Activated naive CD8-positive, alpha-beta T cell (primary cell): ENCODE data around the gene FDXR.
A peak's percentile ranks its signal among the peaks of the same experiment; 100 is the strongest.
"Not testable (repeated sequence)": the region's sequence is repeated elsewhere in the genome, so short reads cannot be mapped to it uniquely, and the experiment has no call there.

Source experiments
- H3K27ac Mint-ChIP-seq: one replicate; pipeline ENCODE4 v1.8.0; 2021; ENCODE audit warnings: mixed read lengths
- H3K27me3 Mint-ChIP-seq: one replicate; pipeline ENCODE4 v1.8.0; 2021; ENCODE audit warnings: mixed read lengths
- H3K36me3 Mint-ChIP-seq: one replicate; pipeline ENCODE4 v1.8.0; 2021; ENCODE audit warnings: mixed read lengths
- H3K4me1 Mint-ChIP-seq: one replicate; pipeline ENCODE4 v1.8.0; 2021; ENCODE audit warnings: low read depth, mixed read lengths
- H3K4me3 Mint-ChIP-seq: one replicate; pipeline ENCODE4 v1.8.0; 2021; ENCODE audit warnings: mild to moderate bottlenecking, mixed read lengths
- H3K9me3 Mint-ChIP-seq: one replicate; pipeline ENCODE4 v1.8.0; 2021; ENCODE audit warnings: low read depth, mixed read lengths

The FDXR gene, protein sequence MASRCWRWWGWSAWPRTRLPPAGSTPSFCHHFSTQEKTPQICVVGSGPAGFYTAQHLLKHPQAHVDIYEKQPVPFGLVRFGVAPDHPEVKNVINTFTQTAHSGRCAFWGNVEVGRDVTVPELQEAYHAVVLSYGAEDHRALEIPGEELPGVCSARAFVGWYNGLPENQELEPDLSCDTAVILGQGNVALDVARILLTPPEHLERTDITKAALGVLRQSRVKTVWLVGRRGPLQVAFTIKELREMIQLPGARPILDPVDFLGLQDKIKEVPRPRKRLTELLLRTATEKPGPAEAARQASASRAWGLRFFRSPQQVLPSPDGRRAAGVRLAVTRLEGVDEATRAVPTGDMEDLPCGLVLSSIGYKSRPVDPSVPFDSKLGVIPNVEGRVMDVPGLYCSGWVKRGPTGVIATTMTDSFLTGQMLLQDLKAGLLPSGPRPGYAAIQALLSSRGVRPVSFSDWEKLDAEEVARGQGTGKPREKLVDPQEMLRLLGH

DNA sequence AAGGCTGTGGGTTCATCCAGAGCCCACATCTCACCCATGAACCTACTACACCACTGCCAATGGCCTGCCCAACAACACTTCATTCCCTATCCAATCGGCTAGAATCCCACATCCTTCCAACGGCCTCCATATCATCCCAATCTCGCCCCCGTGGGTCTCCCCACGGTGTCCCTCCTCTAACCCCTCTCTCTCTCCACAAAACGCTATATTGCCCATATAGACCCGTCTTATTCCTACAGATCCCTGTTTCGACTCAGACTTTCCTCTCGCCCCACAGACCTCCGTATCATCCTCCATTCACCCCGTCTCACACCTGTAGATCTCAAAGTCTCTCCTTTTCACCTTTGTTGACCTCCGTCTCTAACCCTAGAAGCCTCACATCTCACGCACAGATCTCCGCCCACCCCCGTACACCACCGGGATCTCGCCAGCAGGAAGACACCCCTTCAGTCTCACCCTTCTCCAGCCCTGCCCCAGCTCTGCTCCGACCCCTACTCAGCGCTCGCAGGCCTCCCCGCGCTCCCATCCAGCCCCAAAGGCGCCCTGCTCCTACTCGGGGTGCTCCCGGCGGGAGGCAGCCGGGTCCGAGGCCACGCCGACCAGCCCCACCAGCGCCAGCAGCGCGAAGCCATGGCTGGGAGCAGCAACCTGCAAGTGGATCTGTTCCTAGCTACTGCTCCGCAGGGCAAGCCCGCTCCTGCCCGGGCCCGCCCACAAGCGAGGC, at the start of gene FDXR:
Gene FDXR, minus strand, starts transcription at position 682 of the 724 bp plus-strand sequence. Its CDS starts 50 bp downstream, at position 632.
- H3K27me3 Mint-ChIP-seq = no peaks in the 10 kb centered on the region
- peak within 1 kb of the TSS; percentile 97 for H3K27ac Mint-ChIP-seq
- no peaks in the 10 kb centered on the region for H3K9me3 Mint-ChIP-seq
- no peaks in the 10 kb centered on the region for H3K36me3 Mint-ChIP-seq
- H3K4me1 Mint-ChIP-seq = peaks cover 18% of the 10 kb centered on the region
- peak within 1 kb of the TSS; percentile 86 for H3K4me3 Mint-ChIP-seq

DNA sequence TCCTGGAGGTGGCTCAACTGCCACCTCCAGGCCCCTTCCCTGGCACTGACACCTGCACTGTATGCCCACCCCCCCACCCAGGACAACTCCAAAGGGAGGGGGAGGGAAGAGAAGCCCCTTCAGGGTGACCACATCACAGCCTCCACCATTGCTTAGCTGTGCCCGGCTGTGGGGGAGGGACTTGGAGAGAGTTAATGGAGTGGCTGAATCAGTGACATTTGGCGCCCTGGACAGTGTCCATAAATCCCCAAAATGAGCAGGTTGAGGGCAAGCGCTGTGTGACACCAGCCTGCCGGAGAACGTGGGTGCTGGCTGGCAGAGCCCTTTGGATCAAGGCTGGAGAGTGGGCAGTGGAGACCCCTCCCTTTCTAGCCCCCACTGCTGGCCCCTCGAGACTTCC, 49.4 kb upstream of the FDXR start:
- Mint-ChIP-seq H3K9me3 (no peaks in the 10 kb centered on the region), H3K36me3 (no peaks in the 10 kb centered on the region), H3K4me1 (peaks cover 4% of the 10 kb centered on the region), H3K27me3 (peaks cover 16% of the 10 kb centered on the region), H3K27ac (no peak overlapping the region), H3K4me3 (peak overlapping the region; percentile 67)

DNA sequence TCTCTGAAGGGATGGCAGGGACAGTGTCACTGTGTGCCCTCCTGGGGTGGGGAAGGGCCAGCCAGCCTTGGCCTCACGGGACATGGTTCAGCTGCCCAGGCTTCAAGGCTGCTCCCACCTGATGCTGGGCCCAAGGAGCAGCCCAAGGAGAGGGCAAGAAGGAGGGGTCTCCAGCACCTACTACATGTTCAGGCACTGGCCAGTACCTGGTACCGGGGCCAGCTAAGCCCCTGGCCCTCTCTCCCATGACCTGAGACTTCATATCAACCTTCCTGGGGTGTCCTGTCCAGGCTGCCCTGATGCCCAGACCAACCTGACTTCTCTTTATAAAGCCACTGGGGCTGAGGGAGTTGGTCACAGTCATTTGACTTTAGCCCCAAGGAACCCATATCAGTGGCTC, 49.0 kb upstream of the FDXR start:
- no peak overlapping the region for H3K27ac Mint-ChIP-seq
- no peaks in the 10 kb centered on the region for H3K9me3 Mint-ChIP-seq
- peaks cover 18% of the 10 kb centered on the region for H3K27me3 Mint-ChIP-seq
- H3K4me1 Mint-ChIP-seq = peaks cover 4% of the 10 kb centered on the region
- H3K36me3 Mint-ChIP-seq = no peaks in the 10 kb centered on the region
- no peak overlapping the region for H3K4me3 Mint-ChIP-seq

DNA sequence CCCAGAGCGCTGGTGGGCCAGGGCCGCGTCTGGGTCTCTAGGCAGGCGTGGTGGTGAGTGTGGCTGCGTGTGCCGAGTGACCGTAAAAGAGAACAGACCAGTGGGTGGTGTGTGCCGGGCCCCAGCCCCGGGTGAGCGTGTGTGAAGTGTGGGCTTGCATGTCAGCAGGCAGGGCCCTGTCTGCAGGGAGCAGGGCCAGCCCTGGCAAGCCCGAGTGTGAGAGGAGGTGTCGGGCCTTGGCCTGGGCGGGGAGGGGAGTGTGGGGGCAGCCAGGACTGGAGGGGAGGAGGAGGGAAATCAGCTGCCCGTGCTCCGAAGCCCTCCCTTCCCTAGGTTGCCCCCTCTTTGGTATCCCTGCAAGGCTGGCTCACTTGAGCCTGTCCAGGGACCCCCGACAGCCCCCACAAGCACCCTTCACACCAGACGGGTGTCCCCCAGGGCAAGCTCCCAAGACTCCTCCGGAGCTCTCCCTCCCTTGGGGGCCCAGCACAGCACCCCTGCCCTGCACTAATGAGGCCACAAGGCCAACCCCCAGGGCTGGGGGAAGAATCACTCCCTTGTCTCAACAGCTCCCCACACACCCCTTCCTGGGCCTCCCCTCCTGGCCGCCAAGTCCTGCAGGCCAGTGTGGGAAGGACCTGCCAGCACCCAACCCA, 48.4 kb upstream of the FDXR start:
- H3K4me3 Mint-ChIP-seq = no peak overlapping the region
- no peak overlapping the region for H3K27ac Mint-ChIP-seq
- peaks cover 4% of the 10 kb centered on the region for H3K4me1 Mint-ChIP-seq
- H3K27me3 Mint-ChIP-seq = peaks cover 20% of the 10 kb centered on the region
- no peaks in the 10 kb centered on the region for H3K36me3 Mint-ChIP-seq
- no peaks in the 10 kb centered on the region for H3K9me3 Mint-ChIP-seq

DNA sequence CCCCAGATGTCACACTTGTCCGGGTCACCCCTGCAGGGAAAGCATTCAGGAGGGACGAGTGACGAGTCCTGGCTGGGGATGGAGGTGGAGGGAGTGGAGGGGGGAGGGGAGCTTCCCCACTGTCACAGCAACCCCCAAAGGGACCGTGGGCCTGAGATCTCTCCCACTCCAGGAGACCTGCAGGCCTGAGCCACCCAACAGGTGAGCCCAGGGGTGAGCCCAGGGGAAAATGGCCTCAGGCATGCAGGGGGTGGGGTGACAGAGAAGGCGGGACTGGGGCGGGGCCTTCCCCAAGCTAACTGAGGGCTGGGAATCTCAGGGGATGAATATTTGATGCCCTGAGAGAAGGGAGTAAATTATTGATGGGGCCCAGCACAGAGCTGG, 47.8 kb upstream of the FDXR start:
- no peaks in the 10 kb centered on the region for H3K9me3 Mint-ChIP-seq
- H3K4me3 Mint-ChIP-seq = no peak overlapping the region
- H3K36me3 Mint-ChIP-seq = no peaks in the 10 kb centered on the region
- H3K4me1 Mint-ChIP-seq = peaks cover 4% of the 10 kb centered on the region
- H3K27me3 Mint-ChIP-seq = peaks cover 17% of the 10 kb centered on the region
- no peak overlapping the region for H3K27ac Mint-ChIP-seq

DNA sequence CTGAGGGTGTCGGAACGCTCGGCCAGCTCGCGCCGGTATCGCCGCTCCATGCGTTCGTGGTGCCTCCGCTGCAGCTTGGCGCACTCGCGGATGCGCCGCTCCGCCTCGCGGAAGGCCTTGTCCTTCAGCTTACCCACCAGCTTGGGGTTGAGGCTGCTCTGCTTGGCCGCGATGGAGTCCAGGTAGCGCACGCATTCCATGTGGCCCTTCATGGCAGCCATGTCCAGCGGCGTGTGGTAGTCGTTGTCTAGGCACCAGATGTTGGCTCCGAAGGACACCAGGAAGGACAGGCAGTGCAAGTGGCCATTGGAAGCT, 47.5 kb upstream of the FDXR start:
- Mint-ChIP-seq H3K27me3 (peaks cover 13% of the 10 kb centered on the region), H3K9me3 (no peaks in the 10 kb centered on the region), H3K4me1 (peaks cover 4% of the 10 kb centered on the region)

DNA sequence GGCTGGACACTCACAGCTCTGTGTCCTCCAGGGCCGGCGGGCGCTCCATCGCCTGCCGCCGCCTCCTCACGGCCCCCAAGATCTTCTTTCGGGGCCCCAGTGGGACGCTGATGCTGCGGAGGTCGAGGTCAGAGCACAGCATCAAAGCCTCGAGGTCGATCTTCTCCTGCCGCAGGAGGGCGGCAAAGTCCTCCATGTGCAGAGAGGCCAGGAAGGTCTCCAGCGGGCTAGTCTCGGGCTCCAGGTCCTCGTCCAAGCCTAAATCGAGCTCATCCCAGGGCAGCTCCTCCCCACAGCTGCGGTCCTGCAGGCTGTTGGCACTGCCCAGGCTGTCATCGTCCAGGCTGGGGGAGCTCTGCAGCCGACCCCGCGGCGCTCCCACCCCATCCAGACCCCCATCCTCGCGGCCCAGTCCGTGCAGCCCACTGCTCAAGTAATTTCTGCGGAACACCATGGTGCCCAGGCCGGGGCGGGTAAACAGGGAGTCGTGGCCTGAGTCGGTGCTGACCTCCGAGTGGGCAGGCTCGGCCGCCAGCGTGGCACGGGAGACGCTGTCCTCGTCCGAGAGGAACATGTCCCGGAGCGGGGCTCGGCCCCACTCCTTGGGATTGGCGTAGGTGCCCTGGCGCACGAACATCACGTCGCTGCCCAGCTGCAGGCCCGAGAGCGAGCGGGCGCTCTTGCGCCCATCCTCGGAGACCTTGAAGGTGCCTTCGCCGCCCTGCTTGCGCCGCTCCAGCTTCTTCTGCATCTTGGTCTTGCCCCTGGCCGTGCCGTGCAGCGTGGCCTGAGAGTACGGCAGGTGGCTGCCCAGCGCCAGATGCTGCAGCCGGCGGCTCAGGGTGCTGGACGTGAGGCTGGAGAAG, 46.9 kb upstream of the FDXR start:
- H3K4me1 Mint-ChIP-seq = peaks cover 4% of the 10 kb centered on the region
- no peak overlapping the region for H3K4me3 Mint-ChIP-seq

More for the DNA sequence above, 47.5 kb upstream of the FDXR start:
- H3K27ac Mint-ChIP-seq = no peak overlapping the region
- H3K4me3 Mint-ChIP-seq = no peak overlapping the region
- H3K36me3 Mint-ChIP-seq = no peaks in the 10 kb centered on the region

DNA sequence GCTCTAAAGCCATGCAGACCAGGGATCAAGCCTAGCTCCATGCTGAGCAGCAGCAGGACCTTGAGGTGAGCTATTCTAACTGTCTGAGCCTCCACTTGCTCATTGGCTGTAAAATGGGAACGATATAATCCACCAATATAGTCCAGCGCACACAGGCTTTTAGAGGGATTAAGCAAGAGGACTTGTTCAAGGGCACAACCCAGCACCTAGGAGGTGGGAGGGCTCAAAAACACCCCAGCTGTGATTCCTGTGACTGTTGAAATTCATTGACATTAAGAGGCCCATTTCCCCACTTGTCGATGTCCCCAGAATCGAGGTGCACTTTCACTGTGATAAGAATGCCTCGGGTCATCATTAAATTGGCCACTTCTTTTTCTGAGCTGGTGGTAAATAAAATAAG, 46.1 kb upstream of the FDXR start:
- H3K4me3 Mint-ChIP-seq = no peak overlapping the region
- H3K36me3 Mint-ChIP-seq = no peaks in the 10 kb centered on the region
- H3K27ac Mint-ChIP-seq = no peak overlapping the region
- no peaks in the 10 kb centered on the region for H3K4me1 Mint-ChIP-seq
- H3K9me3 Mint-ChIP-seq = no peaks in the 10 kb centered on the region
- peaks cover 10% of the 10 kb centered on the region for H3K27me3 Mint-ChIP-seq

More for the DNA sequence above, 46.9 kb upstream of the FDXR start:
- Mint-ChIP-seq H3K27ac (no peak overlapping the region), H3K36me3 (no peaks in the 10 kb centered on the region), H3K9me3 (no peaks in the 10 kb centered on the region), H3K27me3 (peaks cover 10% of the 10 kb centered on the region)

DNA sequence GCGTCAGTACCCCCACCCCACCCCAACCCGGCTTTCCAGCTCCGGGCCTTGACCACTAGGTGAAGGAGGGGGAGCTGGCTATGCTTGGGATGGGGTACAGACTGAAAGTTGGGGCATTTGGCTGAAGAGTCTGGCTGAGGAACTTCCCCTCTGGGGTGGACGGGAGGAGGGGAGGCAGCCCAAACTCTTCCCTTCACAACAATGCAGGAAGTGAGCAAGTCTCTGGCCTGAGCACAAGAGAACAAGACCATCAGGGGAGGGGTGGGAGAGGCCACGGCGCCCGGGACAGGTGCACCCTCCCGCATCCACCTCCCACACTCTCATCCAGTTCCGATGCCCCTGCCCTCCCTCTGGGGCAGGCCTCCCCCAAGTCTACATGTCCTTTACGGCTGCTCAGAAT, 44.6 kb upstream of the FDXR start:
- no peaks in the 10 kb centered on the region for H3K36me3 Mint-ChIP-seq
- no peak overlapping the region for H3K27ac Mint-ChIP-seq
- H3K27me3 Mint-ChIP-seq = peaks cover 10% of the 10 kb centered on the region
- no peaks in the 10 kb centered on the region for H3K9me3 Mint-ChIP-seq
- no peak overlapping the region for H3K4me3 Mint-ChIP-seq
- H3K4me1 Mint-ChIP-seq = no peaks in the 10 kb centered on the region

DNA sequence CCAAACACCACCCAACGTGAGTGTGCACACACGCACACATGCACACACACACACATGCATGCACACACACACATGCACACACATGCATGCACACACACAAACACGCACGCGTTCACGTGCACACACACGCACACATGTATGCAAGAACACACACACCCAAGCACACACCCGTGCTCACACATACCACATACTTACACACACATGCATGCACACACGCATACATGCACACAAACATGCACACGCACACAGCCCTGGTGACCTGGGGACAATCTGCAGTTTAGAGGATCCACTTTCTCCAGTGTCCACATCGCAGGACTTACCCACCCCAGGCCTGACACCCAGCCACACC, 44.0 kb upstream of the FDXR start:
- Mint-ChIP-seq H3K36me3 (no peaks in the 10 kb centered on the region), H3K9me3 (no peaks in the 10 kb centered on the region), H3K4me1 (no peaks in the 10 kb centered on the region), H3K27ac (no peak overlapping the region), H3K27me3 (peaks cover 10% of the 10 kb centered on the region), H3K4me3 (no peak overlapping the region)

DNA sequence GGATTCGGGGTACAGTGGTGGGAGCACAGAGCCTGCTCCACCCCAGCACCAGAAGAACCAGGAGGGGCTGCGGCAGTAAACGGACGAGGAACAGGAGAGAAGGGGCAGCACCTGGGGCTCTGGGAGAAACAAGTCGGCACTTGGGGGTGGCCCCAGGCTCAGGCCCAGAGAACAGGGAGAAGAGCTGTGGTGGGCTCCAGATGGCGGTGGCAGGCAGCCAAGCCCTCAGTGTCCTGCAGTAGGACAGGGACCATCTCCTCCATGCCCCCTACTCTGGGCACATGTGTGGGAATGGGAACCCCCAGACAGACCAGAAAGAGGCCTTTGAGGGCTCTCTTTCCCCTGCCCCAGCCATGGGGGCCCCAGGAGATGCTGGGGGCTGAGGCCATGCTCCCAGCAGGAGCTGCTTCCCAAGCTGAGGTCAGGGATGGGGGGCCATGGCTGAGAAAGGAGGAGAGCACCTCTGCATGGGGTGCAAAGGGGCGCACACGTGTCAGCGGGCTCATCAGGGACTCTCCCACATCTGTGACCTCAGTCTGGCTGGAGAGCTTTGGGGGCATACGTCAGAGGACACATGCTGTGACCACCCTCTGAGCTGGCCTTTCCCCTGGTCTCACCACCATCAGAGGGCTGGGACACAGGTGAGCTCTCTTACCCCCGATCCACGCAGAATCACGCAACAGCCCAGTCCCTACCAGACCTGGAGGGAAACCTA, 43.5 kb upstream of the FDXR start:
- Mint-ChIP-seq H3K27me3 (peaks cover 9% of the 10 kb centered on the region), H3K9me3 (no peaks in the 10 kb centered on the region), H3K36me3 (no peaks in the 10 kb centered on the region), H3K4me1 (no peaks in the 10 kb centered on the region), H3K4me3 (no peak overlapping the region), H3K27ac (no peak overlapping the region)

DNA sequence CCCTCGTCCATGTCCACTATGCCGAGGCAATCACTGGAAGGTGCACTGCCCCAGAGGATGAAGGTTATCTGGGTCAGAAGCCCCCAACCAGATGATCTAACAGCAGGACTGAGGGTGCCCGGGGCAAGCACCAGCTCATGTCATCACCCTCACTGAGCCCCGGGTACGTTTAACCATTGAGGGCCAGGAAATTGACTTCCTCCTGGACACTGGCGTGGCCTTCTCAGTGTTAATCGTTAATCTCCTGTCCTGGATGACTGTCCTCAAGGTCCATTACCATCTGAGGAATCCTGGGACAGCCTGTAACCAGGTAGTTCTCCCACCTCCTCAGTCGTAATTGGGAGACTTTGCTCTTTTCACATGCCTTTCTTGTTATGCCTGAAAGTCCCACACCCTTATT, 38.6 kb upstream of the FDXR start:
- not testable (repeated sequence) for H3K27ac Mint-ChIP-seq, H3K4me3 Mint-ChIP-seq, H3K9me3 Mint-ChIP-seq, H3K27me3 Mint-ChIP-seq, H3K36me3 Mint-ChIP-seq, H3K4me1 Mint-ChIP-seq

DNA sequence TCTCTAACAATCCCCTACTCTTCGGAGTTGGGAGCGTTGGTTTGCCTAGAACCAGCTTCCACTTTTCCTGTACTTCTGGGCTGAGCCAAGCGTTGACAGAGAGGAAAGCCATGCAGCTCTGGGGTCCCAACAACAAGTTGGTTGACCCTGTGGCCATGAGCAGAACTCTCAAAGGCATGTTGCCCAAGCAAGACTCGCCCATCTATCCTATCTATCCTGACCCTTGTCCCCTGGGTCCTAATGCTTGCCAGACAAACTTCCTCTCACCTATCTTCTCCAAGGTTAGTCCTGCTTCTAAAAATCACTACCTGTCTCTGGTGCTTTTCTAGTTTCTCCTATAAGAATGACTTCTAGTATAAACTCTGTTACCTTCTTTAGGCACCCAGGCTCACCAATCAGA, 36.3 kb upstream of the FDXR start:
- not testable (repeated sequence) for H3K36me3 Mint-ChIP-seq, H3K27ac Mint-ChIP-seq, H3K9me3 Mint-ChIP-seq, H3K4me1 Mint-ChIP-seq, H3K27me3 Mint-ChIP-seq, H3K4me3 Mint-ChIP-seq

DNA sequence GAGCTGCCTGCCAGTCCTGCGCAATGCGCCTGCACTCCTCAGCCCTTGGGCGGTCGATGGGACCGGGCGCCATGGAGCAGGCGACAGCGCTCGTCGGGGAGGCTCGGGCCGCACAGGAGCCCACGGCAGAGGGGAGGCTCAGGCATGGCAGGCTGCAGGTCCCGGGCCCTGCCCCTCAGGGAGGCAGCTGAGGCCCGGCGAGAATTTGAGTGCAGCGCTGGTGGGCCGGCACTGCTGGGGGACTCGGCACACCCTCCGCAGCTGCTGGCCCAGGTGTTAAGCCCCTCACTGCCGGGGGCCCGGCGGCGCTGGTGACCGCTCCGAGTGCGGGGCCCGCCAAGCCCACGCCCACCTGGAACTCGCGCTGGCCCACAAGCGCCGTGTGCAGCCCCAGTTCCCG, 34.2 kb upstream of the FDXR start:
- Mint-ChIP-seq H3K4me1 (no peaks in the 10 kb centered on the region), H3K36me3 (no peaks in the 10 kb centered on the region), H3K27ac (no peak overlapping the region), H3K4me3 (no peak overlapping the region), H3K27me3 (peaks cover 2% of the 10 kb centered on the region), H3K9me3 (no peaks in the 10 kb centered on the region)
